Rectal smooth muscle tissue (tissue), 1 donor: ENCODE results near the gene NHERF1.
A peak's percentile ranks its signal among the peaks of the same experiment; 100 is the strongest.

Source experiments
- H3K27ac ChIP-seq: one replicate; pipeline ENCODE4 v1.7.0; 2013; ENCODE audit warnings: low read depth, low read length, inconsistent platforms
- H3K27me3 ChIP-seq: one replicate; pipeline ENCODE4 v1.7.0; 2013; ENCODE audit warnings: low read length; ENCODE audit not compliant: control insufficient read depth, insufficient read depth
- H3K36me3 ChIP-seq: one replicate; pipeline ENCODE4 v1.7.0; 2013; ENCODE audit warnings: low read length; ENCODE audit not compliant: control insufficient read depth, insufficient read depth
- H3K4me1 ChIP-seq: one replicate; pipeline ENCODE4 v1.7.0; 2013; ENCODE audit warnings: low read length; ENCODE audit not compliant: control insufficient read depth, insufficient read depth
- H3K4me3 ChIP-seq: one replicate; pipeline ENCODE4 v1.7.0; 2013; ENCODE audit warnings: low read length
- H3K9ac ChIP-seq: one replicate; pipeline ENCODE4 v1.7.0; 2013; ENCODE audit warnings: low read length

NHERF1 gene

DNA sequence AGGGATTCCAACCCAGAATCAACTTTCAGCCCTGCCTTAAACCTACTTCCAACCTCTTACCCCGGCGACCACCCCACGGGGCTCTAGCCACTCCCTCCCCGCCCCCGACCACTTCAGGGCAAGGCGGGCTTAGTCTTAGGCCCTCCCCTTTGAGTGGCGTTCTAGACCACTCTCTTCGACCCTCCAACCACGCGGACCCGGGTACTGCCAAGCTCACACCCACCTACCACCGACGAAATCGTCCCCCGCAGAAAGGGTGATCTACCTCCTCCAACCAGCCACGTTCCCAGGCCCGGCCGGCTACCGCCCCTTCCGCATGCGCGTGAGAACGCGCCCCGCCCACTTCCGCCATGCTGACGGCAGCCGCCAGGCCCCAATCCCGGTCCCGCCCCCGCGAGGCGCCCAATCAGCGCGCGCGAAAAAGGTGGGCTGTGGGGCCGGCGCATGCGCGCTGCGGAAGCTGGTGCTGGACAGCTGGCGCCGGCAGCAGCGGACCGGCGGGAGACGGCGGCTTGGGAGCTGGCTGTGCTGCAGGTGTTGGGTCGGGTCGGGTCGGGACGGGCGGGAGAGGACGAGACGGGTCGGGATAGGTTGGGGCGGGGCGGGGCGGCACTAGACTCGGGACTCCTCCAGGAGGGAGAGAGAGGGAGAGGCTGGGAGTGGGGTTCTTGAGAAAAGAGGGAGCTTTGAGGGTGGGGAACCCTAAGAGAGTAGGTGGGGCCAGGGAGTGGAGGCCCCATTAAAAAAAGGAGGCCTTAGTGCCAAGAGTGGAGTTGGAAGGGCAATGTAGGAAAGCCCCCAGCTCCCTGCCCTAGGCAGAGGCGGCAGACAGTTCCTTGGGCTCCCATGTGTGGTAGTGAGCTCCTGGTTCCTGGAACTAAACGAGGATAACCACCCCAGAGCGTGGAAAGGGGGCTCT, 27.9 kb downstream of the NHERF1 start, which contains the start of gene NAT9:
Gene NAT9, minus strand, starts transcription at position 302 of the 919 bp plus-strand sequence. CDS start 647 bp downstream, outside the sequence.
- H3K36me3 ChIP-seq: peaks cover 24% of the 10 kb centered on the region
- no peaks in the 10 kb centered on the region for H3K27me3 ChIP-seq
- H3K4me1 ChIP-seq: peaks cover 10% of the 10 kb centered on the region
- H3K27ac ChIP-seq: peak within 1 kb of the TSS; percentile 57
- H3K9ac ChIP-seq: peak within 1 kb of the TSS; percentile 66
- peak within 1 kb of the TSS; percentile 95 for H3K4me3 ChIP-seq

DNA sequence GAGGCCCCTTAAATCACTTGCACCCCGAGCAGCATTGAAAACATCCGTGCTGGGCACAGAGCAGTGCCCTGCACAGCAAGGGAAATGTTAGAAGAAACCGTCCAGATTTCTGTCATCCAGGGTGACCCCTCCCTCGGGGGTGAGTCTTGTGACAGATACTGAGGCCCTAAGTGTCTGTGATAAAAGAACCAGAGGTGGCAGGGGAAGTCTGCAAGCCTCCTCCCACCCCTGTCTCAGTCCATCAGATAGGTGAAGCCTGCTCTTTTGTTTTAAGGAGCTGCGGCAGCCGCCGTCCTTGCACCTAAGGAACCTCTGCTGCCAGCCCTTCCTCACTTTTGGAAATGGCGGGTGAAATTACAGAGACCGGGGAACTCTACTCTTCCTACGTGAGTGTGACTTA, 28.6 kb downstream of the NHERF1 start:
- H3K4me3 ChIP-seq: peak overlapping the region; percentile 95
- H3K4me1 ChIP-seq: peaks cover 10% of the 10 kb centered on the region
- H3K27ac ChIP-seq: no peak overlapping the region
- no peaks in the 10 kb centered on the region for H3K27me3 ChIP-seq
- H3K36me3 ChIP-seq: peaks cover 17% of the 10 kb centered on the region
- no peak overlapping the region for H3K9ac ChIP-seq

GRCh38 chr17:74777901-74778515, 29.6 kb downstream of the NHERF1 start:
- peaks cover 10% of the 10 kb centered on the region for H3K4me1 ChIP-seq
- peaks cover 7% of the 10 kb centered on the region for H3K36me3 ChIP-seq
- H3K27me3 ChIP-seq: no peaks in the 10 kb centered on the region
- no peak overlapping the region for H3K4me3 ChIP-seq
- no peak overlapping the region for H3K9ac ChIP-seq
- no peak overlapping the region for H3K27ac ChIP-seq

DNA sequence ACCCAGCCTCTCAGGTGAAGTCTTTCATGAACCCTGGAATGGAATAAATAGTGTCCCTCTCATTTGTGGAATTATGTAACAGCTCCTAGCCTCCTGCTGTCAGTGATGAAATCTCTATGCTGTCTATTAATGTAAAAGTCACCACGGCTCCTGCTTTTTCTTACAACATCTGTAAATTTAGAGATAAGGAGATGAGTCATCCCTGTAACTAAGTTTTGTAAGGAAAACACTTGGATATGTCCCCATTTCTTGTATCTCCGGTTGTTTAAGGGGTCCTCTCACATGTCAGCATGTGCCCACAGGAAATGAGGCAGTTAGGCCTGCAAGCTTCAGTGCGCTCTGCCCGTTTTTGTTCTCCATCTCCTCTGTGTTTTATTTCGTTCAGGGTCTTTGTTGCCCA, 30.5 kb downstream of the NHERF1 start:
- Histone ChIP-seq H3K9ac (no peak overlapping the region), H3K27me3 (no peaks in the 10 kb centered on the region), H3K4me1 (peaks cover 10% of the 10 kb centered on the region), H3K4me3 (no peak overlapping the region), H3K27ac (no peak overlapping the region), H3K36me3 (no peaks in the 10 kb centered on the region)

DNA sequence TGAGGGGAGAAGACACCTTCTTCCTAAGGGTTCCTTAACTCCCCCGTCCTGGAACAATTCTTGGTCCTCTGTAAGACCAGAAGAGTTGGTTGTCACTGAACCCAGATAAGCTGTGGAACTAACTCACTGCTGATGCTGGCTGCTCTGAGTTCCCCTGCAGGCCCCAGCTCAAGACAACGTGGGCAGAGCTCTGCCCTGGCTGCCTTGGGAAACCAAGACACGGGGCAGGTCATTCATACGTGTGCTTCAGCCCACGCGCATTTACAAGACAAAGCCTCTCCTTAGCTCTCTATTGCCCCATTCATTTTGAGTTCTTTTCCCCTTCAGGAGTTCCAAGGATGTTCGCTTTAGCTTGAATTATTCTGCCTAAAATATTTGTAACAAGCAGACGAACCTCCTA, 31.1 kb downstream of the NHERF1 start:
- Histone ChIP-seq H3K9ac (no peak overlapping the region), H3K27ac (peak overlapping the region; percentile 19), H3K27me3 (no peaks in the 10 kb centered on the region), H3K4me1 (peaks cover 10% of the 10 kb centered on the region), H3K4me3 (no peak overlapping the region), H3K36me3 (no peaks in the 10 kb centered on the region)

- H3K9ac ChIP-seq: no peak overlapping the region
- H3K27me3 ChIP-seq: no peaks in the 10 kb centered on the region
- no peak overlapping the region for H3K4me3 ChIP-seq
- H3K36me3 ChIP-seq: no peaks in the 10 kb centered on the region
- peaks cover 10% of the 10 kb centered on the region for H3K4me1 ChIP-seq
- H3K27ac ChIP-seq: no peak overlapping the region
Measured at GRCh38 chr17:74779948-74780400, 31.5 kb downstream of the NHERF1 start.

DNA sequence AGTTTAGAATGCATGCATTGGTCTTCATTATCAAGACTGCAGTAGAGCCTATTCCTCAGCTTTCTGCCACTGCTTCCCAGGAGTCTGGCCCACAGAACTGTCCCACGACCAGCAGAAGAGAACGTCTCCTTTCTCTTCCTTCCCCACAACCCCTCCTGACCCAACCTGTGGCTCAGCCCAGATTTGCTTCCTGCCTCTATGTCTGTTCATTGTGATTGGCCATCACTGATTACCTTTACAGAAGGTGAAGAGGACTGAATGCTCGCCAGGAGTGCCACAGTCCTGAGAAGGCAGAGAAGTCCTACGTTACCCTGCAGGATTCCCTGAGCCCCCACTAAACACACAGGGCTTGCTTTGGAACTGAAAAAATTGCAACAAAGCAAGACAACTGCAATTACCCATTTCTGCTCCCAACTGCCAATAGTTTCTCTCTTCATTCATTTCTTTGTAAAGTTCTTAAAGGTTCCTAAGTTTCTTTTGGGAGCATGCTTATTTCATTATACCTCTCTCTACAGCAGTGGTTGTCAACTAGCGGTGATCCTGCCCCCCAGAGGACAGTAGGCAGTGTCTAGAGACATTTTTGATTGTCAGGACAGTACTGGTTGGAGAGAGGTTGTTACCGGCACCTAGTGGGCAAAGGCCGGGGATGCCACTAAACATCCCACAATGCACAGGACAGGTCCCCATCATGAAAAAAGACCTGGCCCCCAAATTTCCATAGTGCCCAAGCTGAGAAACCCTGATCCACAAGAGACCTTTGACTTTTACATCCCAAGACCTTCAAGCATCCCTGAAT, 32.2 kb downstream of the NHERF1 start:
- no peaks in the 10 kb centered on the region for H3K27me3 ChIP-seq
- H3K36me3 ChIP-seq: no peaks in the 10 kb centered on the region
- no peak overlapping the region for H3K9ac ChIP-seq
- H3K27ac ChIP-seq: no peak overlapping the region
- H3K4me3 ChIP-seq: no peak overlapping the region
- peaks cover 4% of the 10 kb centered on the region for H3K4me1 ChIP-seq

- Histone ChIP-seq H3K4me3 (no peak overlapping the region), H3K4me1 (no peaks in the 10 kb centered on the region), H3K9ac (no peak overlapping the region), H3K36me3 (no peaks in the 10 kb centered on the region), H3K27me3 (no peaks in the 10 kb centered on the region), H3K27ac (no peak overlapping the region)
Measured at GRCh38 chr17:74782571-74782970, 34.1 kb downstream of the NHERF1 start.

DNA sequence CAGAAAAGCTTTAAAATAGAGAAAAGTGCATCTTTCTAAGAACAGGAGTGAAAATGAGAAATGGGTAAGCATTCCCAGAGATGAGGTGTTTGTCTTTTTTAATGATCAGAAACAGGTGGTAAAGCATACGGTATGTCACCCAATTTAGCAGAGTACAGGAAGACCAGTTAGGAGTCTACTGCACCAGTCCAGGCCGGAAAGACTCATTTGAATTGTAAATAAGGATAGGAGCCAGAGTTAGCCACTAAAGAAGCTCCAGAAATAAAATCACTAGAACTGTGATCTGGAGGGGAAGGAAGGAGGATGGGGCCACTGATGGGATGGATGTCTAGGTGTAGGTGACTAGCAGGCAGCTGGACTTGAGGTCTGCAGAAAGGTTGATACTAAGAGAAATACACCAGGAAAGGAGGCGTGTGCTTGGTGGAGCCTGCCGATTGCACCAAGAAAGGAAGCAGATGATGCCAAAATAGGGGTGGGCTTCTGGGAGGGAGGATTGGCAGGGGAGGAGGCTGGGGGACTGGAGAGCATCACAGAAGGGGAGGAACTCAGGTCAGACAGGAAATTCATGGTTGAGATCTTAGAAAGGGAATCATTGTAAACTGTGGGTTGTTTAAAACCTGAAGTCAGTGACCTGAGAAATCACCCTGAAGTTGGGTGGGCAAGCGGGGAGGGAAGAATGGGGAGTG, 35.8 kb downstream of the NHERF1 start:
- H3K36me3 ChIP-seq: peaks cover 3% of the 10 kb centered on the region
- no peaks in the 10 kb centered on the region for H3K27me3 ChIP-seq
- no peak overlapping the region for H3K27ac ChIP-seq
- H3K9ac ChIP-seq: no peak overlapping the region
- no peak overlapping the region for H3K4me3 ChIP-seq
- no peaks in the 10 kb centered on the region for H3K4me1 ChIP-seq

DNA sequence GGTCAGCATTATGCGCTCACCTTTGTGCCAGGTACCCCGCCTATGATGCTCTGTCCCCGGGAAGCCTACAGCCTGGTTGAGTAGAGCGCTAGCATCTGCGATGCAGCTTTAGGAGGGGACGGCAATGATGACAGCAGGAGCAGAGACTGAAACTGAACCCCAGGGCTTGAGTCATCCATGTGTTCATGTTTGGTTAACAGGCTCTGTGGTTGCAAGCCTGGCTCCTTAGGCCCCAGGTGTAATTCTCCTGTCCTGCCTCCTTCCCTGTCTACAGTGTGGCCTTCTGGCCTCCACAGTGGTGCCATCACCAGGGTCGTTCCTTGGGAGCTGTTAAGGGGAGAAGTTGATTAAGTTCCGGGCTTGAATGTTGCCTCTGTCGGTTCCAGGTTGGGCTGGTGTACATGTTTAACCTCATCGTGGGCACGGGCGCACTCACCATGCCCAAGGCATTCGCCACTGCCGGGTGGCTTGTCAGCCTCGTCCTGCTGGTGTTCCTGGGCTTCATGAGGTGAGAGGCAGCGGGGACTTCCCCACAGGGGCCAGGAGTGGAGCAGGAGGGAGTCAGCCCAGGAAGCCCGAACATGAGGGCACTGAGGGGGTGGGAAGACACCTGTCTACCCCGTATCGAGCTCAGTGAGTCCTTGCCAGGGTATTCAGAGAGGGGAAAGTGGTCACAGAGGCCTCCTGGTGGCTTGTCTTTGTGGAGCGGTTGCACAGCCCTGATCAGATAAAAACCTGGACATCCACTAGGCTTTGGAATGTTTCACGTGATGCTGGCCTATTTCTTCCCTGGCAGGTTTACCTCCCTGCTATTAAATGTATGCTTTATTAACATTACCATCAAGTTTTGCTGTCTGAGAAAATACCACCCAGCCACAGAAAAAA, 36.9 kb downstream of the NHERF1 start:
- Histone ChIP-seq H3K36me3 (peaks cover 8% of the 10 kb centered on the region), H3K27ac (no peak overlapping the region), H3K4me1 (no peaks in the 10 kb centered on the region), H3K4me3 (no peak overlapping the region), H3K9ac (no peak overlapping the region), H3K27me3 (no peaks in the 10 kb centered on the region)

- no peaks in the 10 kb centered on the region for H3K4me1 ChIP-seq
- H3K27me3 ChIP-seq: no peaks in the 10 kb centered on the region
- H3K36me3 ChIP-seq: peaks cover 10% of the 10 kb centered on the region
- H3K4me3 ChIP-seq: no peak overlapping the region
- no peak overlapping the region for H3K27ac ChIP-seq
- H3K9ac ChIP-seq: no peak overlapping the region
Measured at GRCh38 chr17:74785981-74786360, 37.5 kb downstream of the NHERF1 start.
